SHP77 (cell line): ENCODE measurements around the gene CACNA1C.
"Not testable (repeated sequence)": the region's sequence is repeated elsewhere in the genome, so short reads cannot be mapped to it uniquely, and the experiment has no call there.

ENCODE experiments used
- DNase-seq, 2 experiments: peaks; one replicate each; lab custom pipeline; 2025; lab: John Stamatoyannopoulos, UW

The CACNA1C gene

DNA sequence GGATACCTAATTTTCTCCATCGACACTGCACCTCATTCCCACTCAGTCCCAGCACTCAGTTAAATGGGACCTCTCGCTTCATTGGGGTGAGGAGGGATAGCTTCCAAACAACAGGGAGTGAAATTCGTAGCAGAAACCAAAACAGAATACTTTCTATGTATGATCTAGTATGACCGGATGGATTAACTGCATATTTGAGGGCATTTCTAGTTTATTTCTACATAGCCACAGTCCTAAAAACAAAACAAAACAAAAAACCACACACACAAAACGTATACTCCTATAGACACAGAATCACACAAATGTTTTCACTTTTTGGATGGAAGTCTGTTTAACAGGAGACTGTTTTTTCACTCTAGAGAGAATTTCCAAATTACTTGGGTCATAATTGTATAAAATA is 434.5 kb downstream of the CACNA1C start:
- DNase-seq: no peak

- no peak for DNase-seq
These were observed 435.3 kb downstream of the CACNA1C start for GRCh38 chr12:2488131-2488530.

GRCh38 chr12:2488596-2488995 is 435.8 kb downstream of the CACNA1C start:
- DNase-seq: no peak

GRCh38 chr12:2489275-2489674 is 436.5 kb downstream of the CACNA1C start:
- DNase-seq: no peak

DNA sequence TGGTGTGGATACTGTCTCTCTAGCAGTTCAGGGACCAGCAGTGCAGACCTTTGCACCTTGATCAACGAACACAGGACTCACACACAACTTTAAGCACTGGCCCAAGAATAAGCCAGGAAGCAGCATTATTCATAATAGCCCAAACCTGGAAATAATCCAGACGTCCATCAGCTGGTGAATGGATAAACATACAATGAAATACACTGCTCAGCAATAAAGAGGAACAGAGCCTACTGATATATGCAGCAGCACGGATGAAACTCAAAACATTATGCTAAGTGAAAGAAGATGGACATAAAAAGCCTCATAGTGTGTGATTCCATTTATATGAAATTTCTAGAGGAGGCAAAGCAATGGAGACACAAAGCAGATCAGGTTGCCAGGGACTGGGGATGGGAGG is 438.0 kb downstream of the CACNA1C start:
- no peak for DNase-seq

GRCh38 chr12:2491349-2491748 is 438.6 kb downstream of the CACNA1C start:
- not testable (repeated sequence) for DNase-seq

DNA sequence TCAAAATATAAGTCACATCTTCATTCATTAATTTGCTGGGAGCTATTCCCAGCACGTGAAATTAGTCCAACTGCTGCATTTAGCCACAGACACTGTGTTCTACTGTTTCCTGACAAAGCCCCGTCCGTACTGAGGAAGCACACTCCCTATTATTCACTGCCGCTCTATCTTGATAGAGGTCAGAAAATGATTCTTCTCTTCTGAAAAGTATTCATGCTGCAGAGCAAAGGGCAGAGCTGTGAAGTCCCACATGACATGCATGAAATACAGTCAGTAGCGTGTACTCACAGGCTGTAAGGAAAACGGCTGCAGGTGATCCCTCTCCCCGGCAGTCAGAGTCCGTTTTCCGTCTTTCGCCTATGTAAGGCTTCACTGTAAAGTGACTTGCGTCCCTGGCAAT is 439.4 kb downstream of the CACNA1C start:
- DNase-seq: no peak

DNA sequence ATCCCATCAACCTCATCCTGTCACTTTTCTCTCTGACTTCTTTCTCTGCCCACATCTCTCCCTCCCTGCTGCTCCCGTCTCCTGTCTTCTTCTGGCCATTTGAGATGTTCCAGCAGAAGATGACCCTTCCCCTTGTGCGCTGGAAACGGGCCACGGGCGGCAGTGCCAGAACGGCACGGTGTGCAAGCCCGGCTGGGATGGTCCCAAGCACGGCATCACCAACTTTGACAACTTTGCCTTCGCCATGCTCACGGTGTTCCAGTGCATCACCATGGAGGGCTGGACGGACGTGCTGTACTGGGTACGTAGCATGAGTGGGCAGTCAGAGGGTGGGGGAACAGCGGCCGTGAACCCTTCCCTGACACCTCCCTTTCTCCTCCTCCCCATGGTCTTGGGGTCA is 440.3 kb downstream of the CACNA1C start:
- no peak for DNase-seq

- DNase-seq: no peak
These were observed 441.9 kb downstream of the CACNA1C start for GRCh38 chr12:2494486-2495192.

DNA sequence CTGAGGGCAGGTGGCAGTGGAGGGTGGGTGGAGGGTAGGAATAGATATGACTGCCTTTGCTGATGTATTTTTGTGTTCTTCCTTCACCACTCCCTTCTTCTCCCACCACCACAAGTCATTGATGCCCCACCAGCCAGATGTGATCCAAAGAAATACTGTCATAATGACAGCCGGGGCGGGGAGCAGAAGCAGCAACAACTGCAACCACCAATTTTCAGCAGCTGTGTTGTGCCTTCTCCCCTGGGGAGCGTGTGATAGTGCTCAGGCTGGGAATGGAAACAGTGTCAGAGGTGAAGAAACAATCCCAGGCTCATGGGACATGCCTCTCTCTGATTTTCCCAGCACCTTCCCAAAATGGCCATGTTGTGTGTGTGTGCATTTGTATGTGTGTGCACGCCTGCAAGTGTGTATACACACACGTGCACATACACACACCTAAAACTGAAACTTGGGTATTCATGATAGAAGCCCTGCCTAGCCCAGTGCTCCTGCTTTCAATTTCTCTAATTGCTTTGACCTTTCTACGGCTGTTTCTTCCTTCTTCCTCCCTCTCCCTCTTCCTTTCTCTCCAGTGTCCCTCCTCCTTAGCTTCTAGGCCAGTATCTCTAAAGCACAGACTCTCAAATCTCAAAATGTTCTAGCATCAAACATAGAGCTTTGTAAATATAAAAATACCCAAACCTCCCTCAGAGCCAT is 442.8 kb downstream of the CACNA1C start:
- DNase-seq: no peak

- DNase-seq: no peak
These were observed 446.2 kb downstream of the CACNA1C start for GRCh38 chr12:2498964-2499500.

DNA sequence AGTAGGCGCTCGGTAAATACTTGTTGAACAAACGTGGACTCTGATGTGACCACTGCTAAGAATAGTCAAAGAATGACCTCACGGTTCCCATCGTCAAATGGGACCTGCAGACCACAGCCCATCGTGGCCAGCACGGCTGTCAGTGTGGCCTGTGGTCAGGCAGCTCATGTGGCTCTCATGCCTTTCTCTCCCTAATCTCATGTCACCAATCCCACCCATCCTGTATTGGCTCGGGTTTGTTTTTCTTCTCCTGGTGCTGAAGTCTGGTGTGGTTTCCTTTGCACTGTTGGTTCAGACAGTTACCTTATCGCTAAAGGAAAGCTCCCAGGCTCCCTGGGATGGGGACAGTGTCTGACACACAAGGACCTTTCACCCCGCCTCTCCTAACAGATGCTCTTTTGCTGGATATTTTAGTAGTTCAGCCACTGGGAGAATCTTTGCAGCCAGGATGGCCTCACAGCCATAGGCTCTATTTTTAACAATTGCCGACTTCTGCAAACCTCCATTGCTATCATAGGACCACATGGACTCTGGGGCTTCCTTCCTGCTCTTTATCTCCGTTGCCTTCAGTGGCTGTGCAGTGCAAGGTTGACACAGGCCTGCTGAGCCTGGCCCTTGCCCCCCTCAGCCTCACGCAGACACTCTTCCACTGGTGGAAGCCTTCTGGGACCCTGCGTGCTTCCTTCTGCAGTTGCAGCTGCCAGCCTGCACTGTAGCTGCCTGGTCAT is 448.8 kb downstream of the CACNA1C start:
- DNase-seq: no peak

DNA sequence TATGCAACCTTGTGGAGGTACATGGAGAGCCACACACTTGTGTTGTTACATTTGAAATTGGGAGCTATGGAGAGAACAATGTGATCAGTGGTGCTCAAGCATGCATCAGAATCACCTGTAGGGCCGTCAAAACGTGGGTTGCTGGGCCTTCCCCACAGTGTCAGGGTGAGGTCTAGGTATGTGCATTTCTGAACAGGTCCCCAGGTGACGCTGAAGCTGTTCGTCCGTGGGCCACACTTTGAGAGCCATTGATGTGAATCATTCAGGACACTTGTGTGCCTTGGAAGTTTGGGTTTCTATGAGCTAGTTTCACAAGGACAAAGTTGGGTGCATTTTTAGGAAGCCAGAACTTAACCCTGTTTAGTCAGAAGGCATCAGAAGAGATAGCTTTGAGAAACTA is 450.2 kb downstream of the CACNA1C start:
- no peak for DNase-seq

DNA sequence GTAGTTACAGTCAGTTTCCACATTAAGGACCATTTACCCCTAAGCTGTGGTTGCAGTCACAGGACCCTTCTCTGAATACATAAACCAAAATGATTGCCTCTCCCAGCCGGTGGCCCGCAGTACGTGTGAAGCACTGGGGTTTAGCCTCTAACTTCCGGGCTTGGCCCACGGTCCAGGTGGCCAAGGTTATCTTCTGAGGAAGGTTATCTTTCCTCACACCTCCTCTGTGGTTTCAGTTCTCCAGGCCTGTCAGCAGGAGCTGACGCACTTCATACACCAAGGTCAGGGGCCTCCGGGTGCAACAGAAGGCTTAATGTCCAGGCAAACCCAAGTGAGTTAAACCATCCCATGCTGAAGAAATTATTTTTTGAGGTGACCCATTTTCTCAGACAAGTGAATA is 451.0 kb downstream of the CACNA1C start:
- DNase-seq: no peak

- DNase-seq: no peak
These were observed 451.8 kb downstream of the CACNA1C start for GRCh38 chr12:2504577-2504976.

DNA sequence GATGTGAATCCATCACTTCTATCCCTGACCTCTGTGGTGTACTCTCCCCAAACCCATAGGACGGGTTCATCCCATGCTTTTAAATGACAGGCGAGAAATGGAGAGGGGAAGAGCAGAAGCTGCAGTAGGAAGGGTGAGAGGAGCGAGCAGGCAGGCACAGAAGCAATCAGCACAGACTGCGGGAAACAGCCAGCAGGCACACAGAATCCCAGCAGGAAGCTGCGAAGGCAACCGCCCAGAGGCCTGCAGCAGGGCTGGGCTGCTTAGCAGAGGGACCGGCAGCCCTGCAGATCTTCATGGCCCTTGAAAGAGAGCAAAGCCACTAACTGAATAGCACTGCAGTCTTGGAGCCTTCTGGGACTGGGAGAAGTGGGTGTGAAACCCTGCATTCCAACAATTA is 455.0 kb downstream of the CACNA1C start:
- DNase-seq: no peak

DNA sequence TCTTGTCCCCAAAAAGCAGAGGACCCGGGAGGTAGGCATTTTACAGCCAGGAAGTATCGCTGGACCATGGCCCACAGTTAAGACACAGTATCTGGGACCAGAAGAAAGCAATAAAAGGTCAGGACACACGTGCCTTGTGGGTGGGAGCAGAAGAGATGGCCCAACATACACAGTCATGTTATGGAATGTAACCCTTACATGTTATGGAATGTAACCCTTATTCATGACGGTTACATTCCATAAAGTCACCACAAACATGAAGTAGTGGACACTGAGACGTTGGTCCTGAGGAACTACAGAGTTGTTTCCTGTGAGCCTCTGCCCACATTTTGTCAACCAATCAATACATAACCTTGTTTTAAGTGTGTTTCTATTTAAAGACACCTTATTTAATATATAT is 456.4 kb downstream of the CACNA1C start:
- DNase-seq: no peak

DNA sequence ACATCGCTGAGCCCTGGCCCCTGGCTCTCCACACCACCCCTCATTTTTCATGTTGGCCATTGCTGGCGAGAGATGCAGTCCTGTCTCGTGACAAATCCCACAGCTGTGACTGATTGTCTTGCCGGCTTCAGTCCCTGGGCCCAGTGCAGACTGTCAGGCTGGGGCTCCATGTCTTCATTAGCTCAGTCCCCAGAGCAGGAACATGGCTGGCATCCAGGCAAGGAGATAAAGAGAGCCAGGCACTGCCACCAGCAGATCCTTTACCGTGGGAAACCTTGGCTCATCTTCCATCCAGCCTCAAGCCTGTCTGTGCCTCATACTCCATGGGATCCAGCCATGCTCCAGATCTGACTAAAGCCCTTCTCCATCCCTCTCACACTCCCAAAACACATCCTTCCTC is 457.3 kb downstream of the CACNA1C start:
- DNase-seq: no peak

- no peak for DNase-seq
These were observed 460.6 kb downstream of the CACNA1C start for GRCh38 chr12:2513141-2514037.

GRCh38 chr12:2514038-2514340 is 461.2 kb downstream of the CACNA1C start:
- no peak for DNase-seq

DNA sequence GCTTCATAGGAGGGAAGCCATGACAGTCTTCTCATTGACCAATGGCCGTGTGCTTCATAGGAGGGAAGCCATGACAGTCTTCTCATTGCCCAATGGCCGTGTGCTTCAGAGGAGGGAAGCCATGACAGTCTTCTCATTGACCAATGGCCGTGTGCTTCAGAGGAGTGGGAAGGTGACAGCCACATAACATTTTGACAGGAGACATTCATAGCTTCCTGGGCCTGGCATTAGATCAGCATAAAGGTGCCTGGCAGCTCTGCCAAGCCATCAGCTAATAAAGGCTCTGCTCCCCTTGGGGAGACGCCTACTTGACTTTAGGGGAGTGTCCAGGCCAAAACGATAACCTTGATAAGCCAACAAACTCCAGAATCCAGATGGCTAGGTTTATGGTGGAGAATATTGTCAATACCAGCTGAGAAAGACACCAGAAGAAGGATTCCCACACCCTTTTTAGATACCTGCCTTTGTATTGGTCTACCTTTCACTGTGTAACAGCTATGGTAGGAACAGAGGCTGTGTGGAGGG is 468.0 kb downstream of the CACNA1C start:
- no peak for DNase-seq

DNA sequence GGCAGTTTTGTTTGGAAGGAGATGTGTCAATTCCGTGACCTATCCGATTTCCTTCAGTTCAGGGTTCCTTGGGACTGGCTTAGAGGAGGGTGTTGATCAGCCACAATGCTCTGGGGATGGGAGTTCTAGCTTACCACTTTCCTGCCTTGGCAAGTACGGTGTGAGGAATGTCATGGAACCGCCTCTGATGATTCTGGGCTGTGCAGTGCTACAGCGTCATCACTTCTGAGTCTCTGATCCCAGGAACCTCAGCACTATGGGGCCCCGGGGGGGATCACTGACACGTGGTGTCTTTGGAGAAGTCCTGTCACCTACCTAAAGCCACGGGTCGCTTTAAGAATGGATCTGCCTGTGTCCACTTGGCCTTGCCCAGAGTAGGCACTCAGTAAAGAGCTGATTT is 470.5 kb downstream of the CACNA1C start:
- DNase-seq: no peak
